Right lobe of liver (tissue), 6 donors: Measurements from ENCODE around the gene TSPAN13. TPM values are rescaled to one million over a fixed set of nuclear protein-coding genes. Genes with fewer than 3 reads are reported as not detected.

ENCODE experiments used
- ATAC-seq, 4 donors: fragments of 200-7000 bp; cut with Tn5 transposase; one replicate each; pipeline ENCODE4 v1.9.1; 2020; ENCODE audit warnings: mild to moderate bottlenecking in 4 of 4, moderate library complexity in 4 of 4
- DNase-seq, 3 donors: peaks; one replicate each; pipeline ENCODE4 v3.0.0-alpha.2; 2020
- H3K27ac ChIP-seq, 3 donors: fragments of 200-600 bp; one replicate each; pipeline ENCODE4 v1.8.0; 2022
- H3K27me3 ChIP-seq, 2 donors: fragments of 200-600 bp; one replicate each; pipeline ENCODE4 v1.8.0; 2022
- H3K36me3 ChIP-seq, 4 donors: fragments of 200-600 bp; sonication (generic) in 1 of 4; one replicate each; pipeline versions ENCODE4 v1.5.1 to v1.8.0; 2017 to 2022; ENCODE audit warnings: control low read depth in 1 of 4
- H3K4me1 ChIP-seq, 4 donors: fragments of 200-600 bp; sonication (generic) in 1 of 4; one replicate each; pipeline versions ENCODE4 v1.5.1 to v1.8.0; 2017 to 2022; ENCODE audit warnings: control low read depth in 1 of 4
- H3K4me3 ChIP-seq, 3 donors: fragments of 200-600 bp; one replicate each; pipeline ENCODE4 v1.8.0; 2022
- H3K9me3 ChIP-seq, 4 donors: fragments of 200-600 bp; sonication (generic) in 1 of 4; one replicate each; pipeline versions ENCODE4 v1.5.1 to v1.8.0; 2017 to 2022; ENCODE audit warnings: control low read depth in 1 of 4
- CTCF ChIP-seq, 4 donors: fragments of 200-600 bp in 3 of 4; fragments of 450-650 bp in 1 of 4; IDR thresholded peaks; one replicate each; pipeline versions ENCODE4 v1.5.1 to v1.8.0; 2016 to 2022; ENCODE audit warnings: antibody characterized with exemption in 4 of 4, mild to moderate bottlenecking in 2 of 4
- POLR2A ChIP-seq: fragments of 450-650 bp; IDR thresholded peaks from one replicate; pipeline ENCODE4 v1.6.1; 2017; ENCODE audit warnings: antibody characterized with exemption, mild to moderate bottlenecking
- WGBS: methylation state at CpG from one replicate; pipeline ENCODE4 v1.1.6; 2018; ENCODE audit warnings: low coverage, low lambda C conversion rate; ENCODE audit not compliant: insufficient coverage; ENCODE audit errors: missing lambda C conversion rate; 5-methylcytosine and 5-hydroxymethylcytosine counted together
- intact Hi-C, 2 donors: fragments of 100-400 bp; cut with DNase I; formaldehyde crosslinking; loops; one replicate each; pipeline versions ENCODE4 v1.11.2 to v1.14.1; 2022
- long read RNA-seq: library from polyadenylated mRNA; unstranded; transcript quantifications from one replicate; pipeline ENCODE4 v2.0.0, GENCODE V29; 2019
- total RNA-seq, 6 experiments: library from RNA; depleted of rRNA in 2 of 6; stranded (reverse); fragments of >200 nt in 2 of 6; fragmentation: NEBNext Ultra II Directional in 3 of 6; extraction: Animal tissue kit (Norgen Biotek cat#: 25700) in 3 of 6; gene quantifications; one replicate each; pipeline versions ENCODE4 v1.1.0 to v1.2.4, GENCODE V29; 2016 to 2023
- donor health status: DM: no; HTN: yes; CAD: no.
- donor health status: DM: no; HTN: no; CAD: no.
- donor health status: DM: no; HTN: no; CAD: no.
- donor health status: DM: no; HTN: yes; CAD: no.
- donor health status: DM: no; HTN: yes; CAD: no.

Gene TSPAN13
- 10 to 100 TPM in 5 of 6 experiments, 1 to 10 TPM in 1; 7.1 to 43.2 (median 18.0) TPM for total RNA-seq
- long read RNA-seq, partial matches to known transcripts = 0 of 3 reads
- long read RNA-seq, other reads (novel, unspliced or antisense) = 0 of 3 reads

- intact Hi-C loops = no loop called here
- peak within 1 kb of the TSS; percentile 73 to 88 (median 78) for H3K4me3 ChIP-seq
- H3K4me1 ChIP-seq = no peaks in the 10 kb centered on the region
- no peaks in the 10 kb centered on the region for H3K36me3 ChIP-seq
- TF ChIP-seq POLR2A = peak; percentile 68
- TF ChIP-seq CTCF (IDR thresholded peaks at IDR 0.05) = no peak
- ATAC-seq (peak; percentile 95 to 99 (median 98)), DNase-seq (peak; percentile 94 to 96 (median 95))
- H3K27ac ChIP-seq = peak within 1 kb of the TSS in 2 of 3 donors; percentile 31 to 49
- H3K27me3 ChIP-seq = no peaks in the 10 kb centered on the region
- H3K9me3 ChIP-seq = no peaks in the 10 kb centered on the region
- WGBS = 7% methylated on average over 18 of the region's 48 CpGs
Measured at GRCh38 chr7:16753102-16753931, at the start of gene TSPAN13. Gene TSPAN13 (plus strand): TSS chr7:16753755. CDS start chr7:16753968, 213 bp downstream.

DNA sequence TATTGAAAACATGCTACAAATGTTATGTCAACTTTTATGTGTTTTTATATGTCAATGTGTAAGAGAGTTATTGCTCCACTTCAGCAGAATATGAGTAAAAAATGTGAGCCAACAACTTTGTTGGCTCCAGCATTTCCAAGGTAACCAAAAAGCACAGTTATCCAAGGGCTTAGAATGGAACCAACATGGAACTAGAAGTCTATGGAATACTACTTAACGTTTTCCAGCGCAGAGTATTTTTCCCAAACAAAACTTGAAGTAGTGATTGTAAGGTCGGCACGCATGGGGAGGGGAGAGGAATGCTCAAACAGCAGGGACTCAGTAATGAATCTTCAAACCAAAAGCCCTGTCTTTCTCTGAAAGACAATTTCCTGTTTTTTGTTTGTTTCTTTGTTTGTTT lies 45.0 kb upstream of the TSPAN13 start:
- no peak overlapping the region for H3K4me3 ChIP-seq
- no peaks in the 10 kb centered on the region for H3K9me3 ChIP-seq
- intact Hi-C loops = no loop called here
- WGBS = 91% methylated on average over 3 of the region's 4 CpGs
- no peak for TF ChIP-seq CTCF (IDR thresholded peaks at IDR 0.05)
- no peak for TF ChIP-seq POLR2A
- ATAC-seq (no peak), DNase-seq (no peak)
- H3K27me3 ChIP-seq = no peaks in the 10 kb centered on the region
- H3K36me3 ChIP-seq = peaks cover 0 to 2% (median 0%) of the 10 kb centered on the region in 4 donors
- H3K27ac ChIP-seq = no peak overlapping the region
- H3K4me1 ChIP-seq = no peaks in the 10 kb centered on the region

GRCh38 chr7:16708980-16709379 lies 44.6 kb upstream of the TSPAN13 start:
- no peaks in the 10 kb centered on the region for H3K4me1 ChIP-seq
- ATAC-seq = peak in 2 of 4 donors; percentile 39 to 52
- no peak overlapping the region for H3K4me3 ChIP-seq
- DNase-seq = no peak
- intact Hi-C loops = no loop called here
- no peak overlapping the region for H3K27ac ChIP-seq
- WGBS = 85% methylated on average over 1 of the region's 3 CpGs
- TF ChIP-seq CTCF (IDR thresholded peaks at IDR 0.05) (no peak), POLR2A (no peak)
- H3K27me3 ChIP-seq = no peaks in the 10 kb centered on the region
- peaks cover 0 to 2% (median 0%) of the 10 kb centered on the region in 4 donors for H3K36me3 ChIP-seq
- H3K9me3 ChIP-seq = no peaks in the 10 kb centered on the region

- peaks cover 0 to 2% (median 0%) of the 10 kb centered on the region in 4 donors for H3K36me3 ChIP-seq
- intact Hi-C loops = no loop called here
- DNase-seq (no peak), ATAC-seq (no peak)
- no peaks in the 10 kb centered on the region for H3K9me3 ChIP-seq
- 86% methylated on average over 4 of the region's 4 CpGs for WGBS
- H3K27me3 ChIP-seq = no peaks in the 10 kb centered on the region
- no peaks in the 10 kb centered on the region for H3K4me1 ChIP-seq
- no peak overlapping the region for H3K4me3 ChIP-seq
- no peak for TF ChIP-seq POLR2A
- TF ChIP-seq CTCF (IDR thresholded peaks at IDR 0.05) = no peak
- H3K27ac ChIP-seq = no peak overlapping the region
Measured at GRCh38 chr7:16710651-16711050, 42.9 kb upstream of the TSPAN13 start.
